GM18520 (cell line): ENCODE data around the gene HMGA1.
A peak's percentile ranks its signal among the peaks of the same experiment; 100 is the strongest.

Source experiments
- ATAC-seq: cut with Tn5 transposase; IDR thresholded peaks from one replicate; pipeline ENCODE4 v1.9.1; 2021; ENCODE audit not compliant: unreplicated experiment

HMGA1 gene

GRCh38 chr6:34236443-34237315 is at the start of gene HMGA1:
Gene HMGA1 (plus strand): TSS chr6:34236873. CDS start chr6:34240781, 3,908 bp downstream.
- peak; percentile 37 for ATAC-seq

- no peak for ATAC-seq
These were observed 46.7 kb upstream of the HMGA1 start for GRCh38 chr6:34189806-34190503.

- no peak for ATAC-seq
These were observed 46.1 kb upstream of the HMGA1 start for GRCh38 chr6:34190504-34191122.

GRCh38 chr6:34194772-34195171 is 41.9 kb upstream of the HMGA1 start:
- ATAC-seq = no peak

GRCh38 chr6:34195726-34196115 is 41.0 kb upstream of the HMGA1 start:
- no peak for ATAC-seq

GRCh38 chr6:34196116-34196832 is 40.4 kb upstream of the HMGA1 start:
- peak; percentile 45 for ATAC-seq

- ATAC-seq = no peak
These were observed 39.9 kb upstream of the HMGA1 start for GRCh38 chr6:34196833-34197195.

GRCh38 chr6:34200340-34200971 is 36.2 kb upstream of the HMGA1 start:
- ATAC-seq = no peak

- no peak for ATAC-seq
These were observed 35.1 kb upstream of the HMGA1 start for GRCh38 chr6:34201455-34202107.

GRCh38 chr6:34202329-34203201 is 34.1 kb upstream of the HMGA1 start:
- no peak for ATAC-seq

GRCh38 chr6:34204693-34205092 is 32.0 kb upstream of the HMGA1 start:
- ATAC-seq = no peak

- no peak for ATAC-seq
These were observed 31.2 kb upstream of the HMGA1 start for GRCh38 chr6:34205466-34205865.

GRCh38 chr6:34205916-34206315 is 30.8 kb upstream of the HMGA1 start:
- no peak for ATAC-seq

GRCh38 chr6:34206726-34207125 is 29.9 kb upstream of the HMGA1 start:
- no peak for ATAC-seq

GRCh38 chr6:34207695-34208443 is 28.8 kb upstream of the HMGA1 start:
- ATAC-seq = no peak

- ATAC-seq = no peak
These were observed 22.9 kb upstream of the HMGA1 start for GRCh38 chr6:34213772-34214171.

- ATAC-seq = no peak
These were observed 18.0 kb upstream of the HMGA1 start for GRCh38 chr6:34218691-34219090.

- no peak for ATAC-seq
These were observed 13.2 kb upstream of the HMGA1 start for GRCh38 chr6:34223381-34223955.
